GOT3 (cell line): ENCODE data around the gene POU5F1.

Source experiments
- DNase-seq: peaks from one replicate; lab custom pipeline; 2025; ENCODE audit warnings: mixed read lengths; lab: John Stamatoyannopoulos, UW

POU5F1 gene

DNA sequence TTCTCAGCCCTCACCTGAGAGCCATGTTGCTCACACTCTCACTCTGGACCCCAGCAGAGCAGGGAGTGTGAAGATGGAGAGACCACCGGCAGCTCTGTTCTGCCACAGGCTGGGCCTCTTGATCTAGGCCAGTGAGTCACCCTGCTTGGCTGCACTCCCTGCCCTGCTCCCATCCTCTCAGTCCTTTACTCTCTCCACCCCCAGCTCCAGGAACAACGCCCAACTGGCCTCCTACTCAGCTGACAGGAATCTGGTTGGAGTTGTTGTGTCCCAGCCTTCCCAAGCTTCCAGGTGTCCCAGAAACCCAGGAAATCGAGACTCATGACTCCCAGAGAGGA, 56.0 kb downstream of the POU5F1 start, which contains the start of gene PSORS1C1:
Gene PSORS1C1, plus strand, starts transcription at position 260 of the 338 bp plus-strand sequence. CDS start 14,833 bp downstream, outside the sequence.
- DNase-seq: peak; percentile 60
